Uterus (tissue), 2 donors: ENCODE results near the gene JAZF1.

Experiments
- CTCF ChIP-seq, 4 experiments: fragments of 200-600 bp in 2 of 4; fragments of 450-650 bp in 2 of 4; sonication (generic) in 2 of 4; IDR thresholded peaks; one replicate each; pipeline ENCODE4 v1.5.1; 2016 to 2019; ENCODE audit warnings: antibody characterized with exemption in 4 of 4, mild to moderate bottlenecking in 2 of 4, moderate library complexity in 1 of 4
- POLR2A ChIP-seq, 2 donors: fragments of 450-650 bp; IDR thresholded peaks; one replicate each; pipeline ENCODE4 v1.6.1; 2016; ENCODE audit warnings: antibody characterized with exemption in 2 of 2, mild to moderate bottlenecking in 1 of 2, moderate library complexity in 1 of 2

- no peak for TF ChIP-seq CTCF (IDR thresholded peaks at IDR 0.05)
- no peak for TF ChIP-seq POLR2A (IDR thresholded peaks at IDR 0.05)
Measured at GRCh38 chr7:28046035-28046434, 134.6 kb downstream of the JAZF1 start.
